Fibroblast of mammary gland (primary cell): ENCODE results near the gene COL11A2.
A peak's percentile ranks its signal among the peaks of the same experiment; 100 is the strongest.

ENCODE experiments used
- DNase-seq: peaks from one replicate; pipeline ENCODE4 v3.0.0-alpha.2; 2010; ENCODE audit warnings: low read depth
- H3K4me3 ChIP-seq: 2 replicates; pipeline ENCODE4 v1.5.1; 2011; ENCODE audit warnings: low read depth, mild to moderate bottlenecking, low read length, moderate library complexity; ENCODE audit not compliant: control insufficient read depth
- TF ChIP-seq, protein P1 (sequence below): conservative IDR thresholded peaks from 2 replicates; pipeline ENCODE4 v1.5.1; 2011; ENCODE audit warnings: low read depth, low read length, inconsistent platforms; ENCODE audit not compliant: control insufficient read depth, insufficient read depth

The COL11A2 gene

DNA sequence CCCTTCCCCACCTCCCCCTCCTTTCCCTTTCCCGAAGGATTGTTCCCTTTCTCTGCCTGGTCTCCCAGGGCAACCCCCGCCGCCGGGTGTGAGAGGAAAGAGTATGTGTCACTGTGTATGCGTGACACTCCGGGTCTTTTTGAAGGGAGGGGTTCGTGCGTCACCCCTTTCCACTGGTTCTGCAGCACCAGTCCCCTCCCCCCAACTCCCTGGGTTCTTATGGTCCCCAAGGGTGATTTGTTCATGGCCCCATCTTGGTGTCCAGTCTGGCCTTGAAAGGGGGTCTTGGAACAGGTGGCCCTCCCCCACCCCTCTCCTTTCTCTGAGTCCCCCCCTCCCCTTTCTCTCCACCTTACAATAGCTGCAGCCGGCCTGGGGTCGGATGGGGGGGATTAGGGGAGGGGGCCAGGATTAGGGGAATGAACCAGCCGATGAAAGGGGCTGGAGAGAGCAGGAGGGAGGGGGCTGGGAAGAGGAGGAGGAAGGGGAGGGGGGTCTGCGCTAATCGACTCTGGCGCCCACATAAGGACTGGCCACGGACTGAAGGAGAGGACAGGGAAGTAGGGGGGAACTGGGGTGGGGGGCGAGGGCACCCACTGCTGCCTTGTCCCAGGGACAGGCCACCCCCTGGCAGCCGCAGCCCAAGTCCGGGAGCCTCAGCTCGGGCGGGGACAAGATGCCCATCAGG is 14.7 kb upstream of the COL11A2 start:
- no peak for DNase-seq
- H3K4me3 ChIP-seq = peak overlapping the region; percentile 86
- TF ChIP-seq, protein P1, sequence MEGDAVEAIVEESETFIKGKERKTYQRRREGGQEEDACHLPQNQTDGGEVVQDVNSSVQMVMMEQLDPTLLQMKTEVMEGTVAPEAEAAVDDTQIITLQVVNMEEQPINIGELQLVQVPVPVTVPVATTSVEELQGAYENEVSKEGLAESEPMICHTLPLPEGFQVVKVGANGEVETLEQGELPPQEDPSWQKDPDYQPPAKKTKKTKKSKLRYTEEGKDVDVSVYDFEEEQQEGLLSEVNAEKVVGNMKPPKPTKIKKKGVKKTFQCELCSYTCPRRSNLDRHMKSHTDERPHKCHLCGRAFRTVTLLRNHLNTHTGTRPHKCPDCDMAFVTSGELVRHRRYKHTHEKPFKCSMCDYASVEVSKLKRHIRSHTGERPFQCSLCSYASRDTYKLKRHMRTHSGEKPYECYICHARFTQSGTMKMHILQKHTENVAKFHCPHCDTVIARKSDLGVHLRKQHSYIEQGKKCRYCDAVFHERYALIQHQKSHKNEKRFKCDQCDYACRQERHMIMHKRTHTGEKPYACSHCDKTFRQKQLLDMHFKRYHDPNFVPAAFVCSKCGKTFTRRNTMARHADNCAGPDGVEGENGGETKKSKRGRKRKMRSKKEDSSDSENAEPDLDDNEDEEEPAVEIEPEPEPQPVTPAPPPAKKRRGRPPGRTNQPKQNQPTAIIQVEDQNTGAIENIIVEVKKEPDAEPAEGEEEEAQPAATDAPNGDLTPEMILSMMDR = no peak

DNA sequence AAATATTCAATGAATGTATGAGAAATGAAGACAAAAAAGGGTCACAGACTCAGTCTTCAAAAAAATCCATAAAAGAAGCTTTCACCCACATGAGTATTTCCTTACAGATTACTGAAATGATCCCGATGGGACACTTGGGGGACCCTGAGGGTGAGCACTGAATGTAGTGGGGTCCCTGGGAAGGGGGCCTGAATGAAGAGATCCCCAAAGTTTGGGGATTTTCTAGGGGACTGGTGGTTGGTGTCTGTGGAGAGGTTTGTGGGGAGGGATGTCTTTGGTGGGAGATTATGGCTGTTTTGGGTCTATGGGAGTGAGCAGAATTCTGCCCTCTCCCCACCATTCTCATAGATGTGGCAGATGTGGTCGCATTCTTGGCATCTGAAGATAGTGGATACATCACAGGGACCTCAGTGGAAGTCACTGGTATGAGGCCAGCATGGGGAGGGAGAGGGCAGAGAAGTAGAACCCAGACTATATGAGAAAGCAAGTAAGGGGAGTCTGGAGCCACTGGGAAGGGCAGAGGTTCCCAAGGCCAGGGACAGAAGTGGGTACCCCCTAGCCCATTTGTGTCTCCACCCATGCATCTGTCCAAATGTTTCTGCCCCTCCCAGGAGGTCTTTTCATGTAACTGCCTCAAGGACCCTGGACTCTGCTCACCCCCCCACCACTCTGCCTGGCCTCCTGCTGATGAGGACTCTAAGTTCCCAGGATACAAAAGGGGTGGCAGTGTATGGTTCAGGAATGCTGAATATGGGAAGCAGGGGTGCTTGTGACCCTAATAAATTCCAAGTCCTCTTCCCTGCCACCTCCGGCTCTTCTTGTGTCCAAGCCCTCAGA is 14.0 kb upstream of the COL11A2 start:
- TF ChIP-seq, protein P1 = no peak
- H3K4me3 ChIP-seq = no peak overlapping the region

DNA sequence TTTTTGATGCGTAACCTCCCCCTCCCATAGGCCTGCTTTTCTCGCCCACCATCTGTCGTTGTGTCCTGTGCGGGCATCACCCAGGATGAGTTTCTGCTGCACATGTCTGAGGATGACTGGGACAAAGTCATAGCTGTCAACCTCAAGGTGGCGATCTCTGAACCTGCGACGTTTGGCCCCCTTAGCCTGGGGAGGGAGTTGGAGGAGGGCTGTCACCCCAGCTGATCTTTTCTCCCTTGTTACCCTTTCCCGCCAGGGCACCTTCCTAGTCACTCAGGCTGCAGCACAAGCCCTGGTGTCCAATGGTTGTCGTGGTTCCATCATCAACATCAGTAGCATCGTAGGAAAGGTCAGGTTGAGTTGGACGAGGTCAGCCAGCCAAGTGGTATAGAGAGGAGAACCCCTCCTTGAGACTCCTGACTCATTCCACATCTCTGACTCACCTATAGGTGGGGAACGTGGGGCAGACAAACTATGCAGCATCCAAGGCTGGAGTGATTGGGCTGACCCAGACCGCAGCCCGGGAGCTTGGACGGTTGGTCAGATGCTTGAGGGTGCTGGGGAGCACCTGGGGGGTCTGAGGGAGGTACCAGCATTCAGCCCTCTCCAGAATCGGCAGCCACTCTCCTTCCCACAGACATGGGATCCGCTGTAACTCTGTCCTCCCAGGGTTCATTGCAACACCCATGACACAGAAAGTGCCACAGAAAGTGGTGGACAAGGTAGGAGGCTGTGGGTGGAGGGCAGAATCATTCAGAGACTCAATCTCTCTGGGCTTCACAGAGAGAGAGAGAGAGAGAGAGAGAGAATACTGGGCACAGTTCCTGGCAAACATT is 13.1 kb upstream of the COL11A2 start:
- peak; percentile 44 for DNase-seq
- peak overlapping the region; percentile 67 for H3K4me3 ChIP-seq
- TF ChIP-seq, protein P1 = no peak

More for the DNA sequence above, 14.0 kb upstream of the COL11A2 start:
- no peak for DNase-seq

DNA sequence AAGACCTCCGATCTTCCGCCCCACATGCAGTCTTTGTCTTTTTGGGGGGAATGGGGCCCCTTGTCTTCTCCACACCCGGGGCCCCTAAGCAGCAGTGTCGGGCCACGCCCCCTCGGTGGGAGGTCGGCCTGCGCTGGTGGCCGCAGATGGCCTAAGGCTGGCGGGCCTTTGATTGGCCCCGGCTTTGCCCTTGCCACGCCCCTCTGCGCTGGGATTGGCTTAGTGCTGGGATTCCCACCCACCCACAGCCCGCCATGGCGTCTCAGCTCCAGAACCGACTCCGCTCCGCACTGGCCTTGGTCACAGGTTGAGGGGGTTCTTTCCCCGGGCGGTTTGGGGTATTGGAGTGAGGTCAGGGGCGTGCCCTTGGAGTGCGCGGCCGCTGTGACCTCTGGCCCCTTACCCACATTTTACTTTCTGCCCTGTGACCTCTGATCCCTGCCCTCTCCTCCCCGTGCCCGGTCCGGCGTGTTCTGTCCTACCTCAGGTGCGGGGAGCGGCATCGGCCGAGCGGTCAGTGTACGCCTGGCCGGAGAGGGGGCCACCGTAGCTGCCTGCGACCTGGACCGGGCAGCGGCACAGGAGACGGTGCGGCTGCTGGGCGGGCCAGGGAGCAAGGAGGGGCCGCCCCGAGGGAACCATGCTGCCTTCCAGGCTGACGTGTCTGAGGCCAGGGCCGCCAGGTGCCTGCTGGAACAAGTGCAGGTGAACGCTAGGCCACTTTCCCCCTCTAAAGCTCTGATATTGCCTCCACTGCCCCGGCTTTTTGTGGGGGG is 12.3 kb upstream of the COL11A2 start, which contains the start of gene HSD17B8:
Gene HSD17B8 (plus strand): TSS at position 241 of the 776 bp plus-strand sequence. CDS start 14 bp downstream, at position 255.
- peak within 1 kb of the TSS; percentile 67 for H3K4me3 ChIP-seq
- DNase-seq = peak; percentile 87
- TF ChIP-seq, protein P1 = no peak

DNA sequence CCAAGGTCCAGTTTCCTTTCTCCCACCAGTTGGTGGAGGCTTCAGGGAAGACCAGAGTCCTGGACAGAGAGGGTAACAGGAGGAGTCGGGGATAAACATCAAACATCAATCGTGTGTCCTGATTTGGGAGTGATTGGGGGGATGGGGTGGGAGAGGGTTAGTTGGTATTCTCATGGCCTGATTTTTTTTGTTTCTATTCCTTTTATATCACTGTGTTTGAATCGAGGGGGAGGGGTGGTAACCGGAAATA is 11.8 kb upstream of the COL11A2 start:
- H3K4me3 ChIP-seq = no peak overlapping the region
- DNase-seq = no peak
- TF ChIP-seq, protein P1 = no peak
